Erythroblast (primary cell): Measurements from ENCODE around the gene RET.

ENCODE experiments used
- DNase-seq, 2 experiments: peaks; one replicate each; lab custom pipeline; 2025; lab: John Stamatoyannopoulos, UW
- GATA1 ChIP-seq: IDR thresholded peaks from 2 replicates; pipeline ENCODE4 v1.6.1; 2011; ENCODE audit warnings: low read depth, mild to moderate bottlenecking, control low read depth, low read length, moderate library complexity
- POLR2A ChIP-seq: IDR thresholded peaks from 2 replicates; pipeline ENCODE4 v1.6.1; 2011; ENCODE audit warnings: mild to moderate bottlenecking, low read length

RET gene

GRCh38 chr10:43106256-43107091 lies 29.6 kb downstream of the RET start:
- TF ChIP-seq GATA1 (no peak), POLR2A (no peak)
- DNase-seq = no peak

- no peak for TF ChIP-seq POLR2A
- no peak for TF ChIP-seq GATA1
Observed at GRCh38 chr10:43108951-43109350, 32.1 kb downstream of the RET start.

GRCh38 chr10:43109671-43110249 lies 32.9 kb downstream of the RET start:
- DNase-seq = no peak
- TF ChIP-seq GATA1 = no peak
- TF ChIP-seq POLR2A = no peak

More at GRCh38 chr10:43108951-43109350, 32.1 kb downstream of the RET start:
- DNase-seq = no peak

- DNase-seq = no peak
- TF ChIP-seq POLR2A (no peak), GATA1 (no peak)
Observed at GRCh38 chr10:43110338-43111071, 33.6 kb downstream of the RET start.

- no peak for DNase-seq
- TF ChIP-seq GATA1 = no peak
- TF ChIP-seq POLR2A = no peak
Observed at GRCh38 chr10:43111101-43111500, 34.2 kb downstream of the RET start.

GRCh38 chr10:43111921-43112607 lies 35.2 kb downstream of the RET start:
- DNase-seq = no peak
- TF ChIP-seq GATA1 (no peak), POLR2A (no peak)

GRCh38 chr10:43112608-43112961 lies 35.7 kb downstream of the RET start:
- TF ChIP-seq POLR2A (no peak), GATA1 (no peak)

GRCh38 chr10:43113201-43114087 lies 36.6 kb downstream of the RET start:
- TF ChIP-seq POLR2A = no peak
- no peak for TF ChIP-seq GATA1
- DNase-seq = no peak

More at GRCh38 chr10:43112608-43112961, 35.7 kb downstream of the RET start:
- no peak for DNase-seq

GRCh38 chr10:43114088-43114742 lies 37.3 kb downstream of the RET start:
- TF ChIP-seq GATA1 (no peak), POLR2A (no peak)
- DNase-seq = no peak

GRCh38 chr10:43114743-43115611 lies 38.1 kb downstream of the RET start:
- no peak for DNase-seq
- TF ChIP-seq POLR2A = no peak
- no peak for TF ChIP-seq GATA1

- TF ChIP-seq GATA1 (no peak), POLR2A (no peak)
- no peak for DNase-seq
Observed at GRCh38 chr10:43115881-43116595, 39.2 kb downstream of the RET start.
